ENCODE measurements around the gene PERM1. TPM values are rescaled to one million over a fixed set of nuclear protein-coding genes. Genes with fewer than 3 reads are reported as not detected.

Gene PERM1
- polyA plus RNA-seq, 1 donor (not counting 4 experiments of a cell fraction or from before 2014, with no cell fraction given): not detected

DNA sequence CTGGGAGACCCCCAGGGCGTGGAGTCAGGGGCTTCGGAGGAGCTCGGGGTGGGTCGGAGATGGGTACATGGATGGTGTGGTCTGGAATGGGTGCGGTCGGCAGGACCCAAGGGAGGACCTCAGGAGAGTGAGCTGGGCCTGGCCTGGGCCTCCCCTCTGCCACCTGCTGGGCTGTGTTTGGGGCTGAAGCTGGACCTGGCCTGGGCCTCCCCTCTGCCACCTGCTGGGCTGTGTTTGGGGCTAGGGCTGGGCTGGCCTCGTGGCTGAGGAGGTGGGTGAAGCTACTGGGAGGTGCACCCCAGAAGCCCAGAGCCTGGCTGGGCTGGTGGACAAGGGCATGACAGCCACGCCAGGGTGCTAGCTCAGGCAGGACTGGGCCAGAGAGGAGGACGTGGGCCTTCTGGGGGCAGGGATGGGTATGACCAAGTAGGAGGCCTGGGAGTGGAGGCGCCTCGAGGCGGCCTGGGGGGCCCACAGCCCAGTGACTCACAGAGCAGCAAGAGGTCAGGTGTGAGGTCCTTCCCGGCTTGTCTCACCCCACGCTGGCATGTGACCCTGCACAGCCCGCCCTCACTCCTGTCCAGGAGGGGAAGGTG is 43.7 kb downstream of the PERM1 start:
- H3K36me3 ChIP-seq (ENCODE audit: control insufficient read depth in 2 of 2, extremely low read depth in 1 of 2, insufficient read depth in 2 of 2, low read length in 2 of 2): no peaks in the 10 kb centered on the region
- H3K79me2 ChIP-seq (ENCODE audit: control insufficient read depth, insufficient read depth, low read length): no peaks in the 10 kb centered on the region
- TF ChIP-seq, protein P1, sequence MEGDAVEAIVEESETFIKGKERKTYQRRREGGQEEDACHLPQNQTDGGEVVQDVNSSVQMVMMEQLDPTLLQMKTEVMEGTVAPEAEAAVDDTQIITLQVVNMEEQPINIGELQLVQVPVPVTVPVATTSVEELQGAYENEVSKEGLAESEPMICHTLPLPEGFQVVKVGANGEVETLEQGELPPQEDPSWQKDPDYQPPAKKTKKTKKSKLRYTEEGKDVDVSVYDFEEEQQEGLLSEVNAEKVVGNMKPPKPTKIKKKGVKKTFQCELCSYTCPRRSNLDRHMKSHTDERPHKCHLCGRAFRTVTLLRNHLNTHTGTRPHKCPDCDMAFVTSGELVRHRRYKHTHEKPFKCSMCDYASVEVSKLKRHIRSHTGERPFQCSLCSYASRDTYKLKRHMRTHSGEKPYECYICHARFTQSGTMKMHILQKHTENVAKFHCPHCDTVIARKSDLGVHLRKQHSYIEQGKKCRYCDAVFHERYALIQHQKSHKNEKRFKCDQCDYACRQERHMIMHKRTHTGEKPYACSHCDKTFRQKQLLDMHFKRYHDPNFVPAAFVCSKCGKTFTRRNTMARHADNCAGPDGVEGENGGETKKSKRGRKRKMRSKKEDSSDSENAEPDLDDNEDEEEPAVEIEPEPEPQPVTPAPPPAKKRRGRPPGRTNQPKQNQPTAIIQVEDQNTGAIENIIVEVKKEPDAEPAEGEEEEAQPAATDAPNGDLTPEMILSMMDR (optimal IDR thresholded peaks at IDR 0.05 in 1 of 3, IDR thresholded peaks at IDR 0.05 in 1 of 3, conservative IDR thresholded peaks at IDR 0.05 in 1 of 3; ENCODE audit: extremely low read depth in 1 of 3, insufficient read depth in 2 of 3, low read length in 3 of 3): peak; percentile 58 to 92 (median 78)
- no peak for TF ChIP-seq EZH2 (IDR thresholded peaks at IDR 0.05; ENCODE audit: low read length)
- no peak overlapping the region for H3K27ac ChIP-seq (ENCODE audit: control insufficient read depth, insufficient read depth, low read length)
- no peaks in the 10 kb centered on the region for H3K9me1 ChIP-seq (ENCODE audit: control insufficient read depth, extremely low read depth, insufficient read depth, low read length)
- peaks cover 79% of the 10 kb centered on the region for H3K27me3 ChIP-seq (ENCODE audit: control insufficient read depth, extremely low read depth, insufficient read depth, low read length)
- no peak for FAIRE-seq
- dilution Hi-C loops (cut with MboI; ENCODE audit: extremely low pct_ligation_motif_present, low sequenced_read_pairs): no loop called here
- no peak overlapping the region for H3K4me3 ChIP-seq (ENCODE audit: control insufficient read depth in 2 of 3, extremely low read depth in 1 of 3, insufficient read depth in 2 of 3, low read depth in 1 of 3, low read length in 3 of 3)
- H3K9ac ChIP-seq (ENCODE audit: control insufficient read depth, extremely low read depth, insufficient read depth, low read length): no peak overlapping the region
- H3K4me2 ChIP-seq (ENCODE audit: control insufficient read depth, extremely low read depth, insufficient read depth, low read depth, low read length): no peak overlapping the region
- peaks cover 11% of the 10 kb centered on the region for H3K4me1 ChIP-seq (ENCODE audit: control insufficient read depth, extremely low read depth, insufficient read depth, low read length)
- no peak overlapping the region for H2AFZ ChIP-seq (ENCODE audit: control insufficient read depth, low read length)
- no peaks in the 10 kb centered on the region for H3K9me3 ChIP-seq (ENCODE audit: control insufficient read depth, low read depth, low read length)
- no peak for DNase-seq (ENCODE audit: low read depth, low spot score)
- no peaks in the 10 kb centered on the region for H4K20me1 ChIP-seq (ENCODE audit: control insufficient read depth, extremely low read depth, insufficient read depth, low read length)

DNA sequence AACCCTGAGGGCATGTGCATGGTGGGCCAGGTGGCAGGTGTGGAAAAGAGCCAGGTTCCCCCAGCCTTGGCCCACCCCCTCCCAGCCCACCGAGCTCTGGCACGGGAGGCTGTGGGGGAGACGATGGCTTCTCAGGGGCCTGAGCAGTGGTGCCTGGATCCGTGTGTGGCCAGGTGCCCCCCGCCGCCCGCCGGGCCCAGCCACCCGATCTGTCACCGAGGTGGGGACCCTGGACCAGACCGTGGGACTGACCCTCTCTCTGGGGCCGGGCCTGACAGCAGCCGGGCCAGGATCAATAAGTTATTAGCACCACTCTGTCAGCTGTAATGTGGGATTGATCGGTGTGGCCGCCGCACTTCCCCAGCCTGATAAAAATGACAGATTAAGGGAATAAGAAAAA is 44.4 kb downstream of the PERM1 start:
- H3K27ac ChIP-seq (ENCODE audit: control insufficient read depth, insufficient read depth, low read length): no peak overlapping the region
- H3K9ac ChIP-seq (ENCODE audit: control insufficient read depth, extremely low read depth, insufficient read depth, low read length): no peak overlapping the region
- no peaks in the 10 kb centered on the region for H4K20me1 ChIP-seq (ENCODE audit: control insufficient read depth, extremely low read depth, insufficient read depth, low read length)
- no peak for FAIRE-seq
- no peaks in the 10 kb centered on the region for H3K79me2 ChIP-seq (ENCODE audit: control insufficient read depth, insufficient read depth, low read length)
- H3K4me2 ChIP-seq (ENCODE audit: control insufficient read depth, extremely low read depth, insufficient read depth, low read depth, low read length): no peak overlapping the region
- TF ChIP-seq, protein P1 (optimal IDR thresholded peaks at IDR 0.05 in 1 of 3, IDR thresholded peaks at IDR 0.05 in 1 of 3, conservative IDR thresholded peaks at IDR 0.05 in 1 of 3; ENCODE audit: extremely low read depth in 1 of 3, insufficient read depth in 2 of 3, low read length in 3 of 3): no peak
- TF ChIP-seq EZH2 (IDR thresholded peaks at IDR 0.05; ENCODE audit: low read length): no peak
- peaks cover 79% of the 10 kb centered on the region for H3K27me3 ChIP-seq (ENCODE audit: control insufficient read depth, extremely low read depth, insufficient read depth, low read length)
- no peak overlapping the region for H3K4me3 ChIP-seq (ENCODE audit: control insufficient read depth in 2 of 3, extremely low read depth in 1 of 3, insufficient read depth in 2 of 3, low read depth in 1 of 3, low read length in 3 of 3)
- H3K4me1 ChIP-seq (ENCODE audit: control insufficient read depth, extremely low read depth, insufficient read depth, low read length): peaks cover 11% of the 10 kb centered on the region
- dilution Hi-C loops (cut with MboI; ENCODE audit: extremely low pct_ligation_motif_present, low sequenced_read_pairs): no loop called here
- H2AFZ ChIP-seq (ENCODE audit: control insufficient read depth, low read length): no peak overlapping the region
- H3K9me1 ChIP-seq (ENCODE audit: control insufficient read depth, extremely low read depth, insufficient read depth, low read length): no peaks in the 10 kb centered on the region
- no peak for DNase-seq (ENCODE audit: low read depth, low spot score)
- no peaks in the 10 kb centered on the region for H3K36me3 ChIP-seq (ENCODE audit: control insufficient read depth in 2 of 2, extremely low read depth in 1 of 2, insufficient read depth in 2 of 2, low read length in 2 of 2)
- H3K9me3 ChIP-seq (ENCODE audit: control insufficient read depth, low read depth, low read length): no peaks in the 10 kb centered on the region

Measured in keratinocyte (primary cell).